ENCODE results near the gene SPPL3. TPM values are rescaled to one million over a fixed set of nuclear protein-coding genes. Genes with fewer than 3 reads are reported as not detected.

Gene SPPL3
- total RNA-seq, 4 donors from 2014 or later: 25.5 to 30.4 (median 29.0) TPM

DNA sequence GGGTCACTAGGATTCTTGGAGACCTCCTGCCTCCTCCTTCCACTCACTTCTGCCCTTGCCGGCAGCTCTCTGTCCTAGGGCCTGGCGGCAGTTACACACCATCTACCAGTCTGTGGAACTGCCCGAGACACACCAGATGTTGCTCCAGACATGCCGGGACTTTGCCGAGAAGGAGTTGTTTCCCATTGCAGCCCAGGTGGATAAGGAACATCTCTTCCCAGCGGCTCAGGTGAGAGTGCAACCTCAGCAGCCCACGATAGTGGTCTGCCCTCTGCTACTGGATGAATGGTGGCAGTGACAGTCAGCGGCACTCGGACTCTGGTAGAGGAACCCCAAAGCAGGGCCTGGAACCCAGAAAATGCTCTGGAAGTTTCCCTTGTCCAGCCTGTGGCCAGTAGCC, 177.2 kb downstream of the SPPL3 start:
- Histone ChIP-seq H3K27ac (peak overlapping the region in 1 of 4 donors; percentile 84), H3K36me3 (peaks cover 0 to 56% (median 7%) of the 10 kb centered on the region in 3 donors), H3K27me3 (no peaks in the 10 kb centered on the region), H3K4me3 (no peak overlapping the region), H3K9me3 (no peaks in the 10 kb centered on the region), H3K4me1 (peaks cover 0 to 16% (median 8%) of the 10 kb centered on the region in 4 donors)
- 95 to 98% methylated on average over 9 of the region's 9 CpGs for WGBS, 2 donors
- TF ChIP-seq, protein P1, sequence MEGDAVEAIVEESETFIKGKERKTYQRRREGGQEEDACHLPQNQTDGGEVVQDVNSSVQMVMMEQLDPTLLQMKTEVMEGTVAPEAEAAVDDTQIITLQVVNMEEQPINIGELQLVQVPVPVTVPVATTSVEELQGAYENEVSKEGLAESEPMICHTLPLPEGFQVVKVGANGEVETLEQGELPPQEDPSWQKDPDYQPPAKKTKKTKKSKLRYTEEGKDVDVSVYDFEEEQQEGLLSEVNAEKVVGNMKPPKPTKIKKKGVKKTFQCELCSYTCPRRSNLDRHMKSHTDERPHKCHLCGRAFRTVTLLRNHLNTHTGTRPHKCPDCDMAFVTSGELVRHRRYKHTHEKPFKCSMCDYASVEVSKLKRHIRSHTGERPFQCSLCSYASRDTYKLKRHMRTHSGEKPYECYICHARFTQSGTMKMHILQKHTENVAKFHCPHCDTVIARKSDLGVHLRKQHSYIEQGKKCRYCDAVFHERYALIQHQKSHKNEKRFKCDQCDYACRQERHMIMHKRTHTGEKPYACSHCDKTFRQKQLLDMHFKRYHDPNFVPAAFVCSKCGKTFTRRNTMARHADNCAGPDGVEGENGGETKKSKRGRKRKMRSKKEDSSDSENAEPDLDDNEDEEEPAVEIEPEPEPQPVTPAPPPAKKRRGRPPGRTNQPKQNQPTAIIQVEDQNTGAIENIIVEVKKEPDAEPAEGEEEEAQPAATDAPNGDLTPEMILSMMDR (IDR thresholded peaks at IDR 0.05): no peak
- no peak for DNase-seq (ENCODE audit: low spot score in 2 of 2)

- no peaks in the 10 kb centered on the region for H3K27me3 ChIP-seq
- peak overlapping the region; percentile 62 to 89 (median 70) for H3K4me3 ChIP-seq
- TF ChIP-seq POLR2A (IDR thresholded peaks at IDR 0.05) (no peak), EP300 (IDR thresholded peaks at IDR 0.05) (no peak)
- TF ChIP-seq, protein P1 (IDR thresholded peaks at IDR 0.05): no peak
- no peaks in the 10 kb centered on the region for H3K9me3 ChIP-seq
- H3K4me1 ChIP-seq: peaks cover 0 to 16% (median 8%) of the 10 kb centered on the region in 4 donors
- DNase-seq (ENCODE audit: low spot score in 2 of 2): no peak
- peaks cover 0 to 60% (median 7%) of the 10 kb centered on the region in 3 donors for H3K36me3 ChIP-seq
- peak overlapping the region in 3 of 4 donors; percentile 82 to 91 (median 84) for H3K27ac ChIP-seq
- 84 to 87% methylated on average over 9 of the region's 9 CpGs for WGBS, 2 donors
These were observed 177.7 kb downstream of the SPPL3 start for GRCh38 chr12:120726510-120726793.

- DNase-seq (ENCODE audit: low spot score in 2 of 2): peak; percentile 76 to 83
- 9 to 11% methylated on average over 45 to 62 of the region's 66 CpGs for WGBS, 2 donors
- Histone ChIP-seq H3K9me3 (no peaks in the 10 kb centered on the region), H3K4me3 (peak within 1 kb of the TSS; percentile 62 to 89 (median 70)), H3K36me3 (peaks cover 0 to 61% (median 7%) of the 10 kb centered on the region in 3 donors), H3K4me1 (peaks cover 0 to 16% (median 8%) of the 10 kb centered on the region in 4 donors), H3K27ac (peak within 1 kb of the TSS; percentile 82 to 91 (median 83)), H3K27me3 (no peaks in the 10 kb centered on the region)
- peak in 1 of 2 donors; percentile 51 for TF ChIP-seq POLR2A (IDR thresholded peaks at IDR 0.05)
- TF ChIP-seq, protein P1 (IDR thresholded peaks at IDR 0.05): peak in 1 of 5 experiments; percentile 14
- TF ChIP-seq EP300 (IDR thresholded peaks at IDR 0.05): peak in 1 of 2 donors; percentile 54
These were observed 178.3 kb downstream of the SPPL3 start, which contains the start of gene ACADS for GRCh38 chr12:120725659-120726509. TSS of gene ACADS (plus strand) at chr12:120725826. CDS start at chr12:120725886, 60 bp downstream.

DNA sequence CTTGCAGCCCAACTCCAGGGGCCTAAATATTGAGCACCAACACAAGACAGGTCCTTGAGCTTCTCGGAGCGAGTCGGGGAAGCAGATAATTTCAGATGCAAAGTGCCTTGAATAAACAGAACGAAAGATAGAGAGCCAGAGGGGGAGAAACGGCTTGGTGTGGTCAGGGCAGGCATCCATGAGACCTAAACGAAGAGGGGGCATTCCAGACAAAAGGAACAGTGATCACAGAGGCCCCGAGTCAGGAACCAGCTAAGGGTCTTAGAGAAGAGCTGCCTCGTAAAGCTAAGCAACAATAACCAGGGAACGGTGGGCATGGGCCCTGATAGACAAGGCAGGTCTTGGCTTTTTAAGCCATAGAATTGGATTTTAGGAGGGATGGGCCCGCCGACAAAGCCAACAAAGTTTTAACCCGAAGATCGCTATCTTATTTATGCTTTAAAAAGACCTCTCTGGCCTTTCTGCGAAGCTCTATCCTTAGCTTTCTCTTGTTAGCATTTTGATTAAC, 179.0 kb downstream of the SPPL3 start:
- no peaks in the 10 kb centered on the region for H3K9me3 ChIP-seq
- 12 to 21% methylated on average over 14 of the region's 14 CpGs for WGBS, 2 donors
- peaks cover 0 to 16% (median 8%) of the 10 kb centered on the region in 4 donors for H3K4me1 ChIP-seq
- TF ChIP-seq EP300 (IDR thresholded peaks at IDR 0.05) (no peak), POLR2A (IDR thresholded peaks at IDR 0.05) (no peak)
- TF ChIP-seq, protein P1 (IDR thresholded peaks at IDR 0.05): no peak
- no peak for DNase-seq (ENCODE audit: low spot score in 2 of 2)
- no peaks in the 10 kb centered on the region for H3K27me3 ChIP-seq
- H3K27ac ChIP-seq: peak overlapping the region; percentile 82 to 91 (median 83)
- H3K4me3 ChIP-seq: peak overlapping the region; percentile 62 to 89 (median 70)
- peaks cover 0 to 61% (median 2%) of the 10 kb centered on the region in 3 donors for H3K36me3 ChIP-seq

GRCh38 chr12:120724720-120725119, 179.4 kb downstream of the SPPL3 start:
- H3K27ac ChIP-seq: peak overlapping the region in 2 of 4 donors; percentile 84 to 91

More at GRCh38 chr12:120724720-120725119, 179.4 kb downstream of the SPPL3 start:
- no peaks in the 10 kb centered on the region for H3K27me3 ChIP-seq
- no peaks in the 10 kb centered on the region for H3K9me3 ChIP-seq
- TF ChIP-seq EP300 (IDR thresholded peaks at IDR 0.05): no peak
- TF ChIP-seq, protein P1 (IDR thresholded peaks at IDR 0.05): no peak
- TF ChIP-seq POLR2A (IDR thresholded peaks at IDR 0.05): no peak
- H3K4me3 ChIP-seq: no peak overlapping the region
- WGBS, 2 donors: 57 to 68% methylated on average over 5 of the region's 5 CpGs
- no peak for DNase-seq (ENCODE audit: low spot score in 2 of 2)
- peaks cover 0 to 16% (median 8%) of the 10 kb centered on the region in 4 donors for H3K4me1 ChIP-seq
- peaks cover 0 to 61% (median 0%) of the 10 kb centered on the region in 3 donors for H3K36me3 ChIP-seq

Measured in tibial nerve (tissue), 4 donors.